GM12874 (cell line): ENCODE results near the gene MAGEA12.
"Not testable (repeated sequence)": the region's sequence is repeated elsewhere in the genome, so short reads cannot be mapped to it uniquely, and the experiment has no call there.

Experiments
- CTCF ChIP-seq: IDR thresholded peaks from 2 replicates; pipeline ENCODE4 v1.5.1; 2011; ENCODE audit warnings: low read depth, mild to moderate bottlenecking, control low read depth, low read length, moderate library complexity; ENCODE audit not compliant: insufficient read depth

MAGEA12 gene

DNA sequence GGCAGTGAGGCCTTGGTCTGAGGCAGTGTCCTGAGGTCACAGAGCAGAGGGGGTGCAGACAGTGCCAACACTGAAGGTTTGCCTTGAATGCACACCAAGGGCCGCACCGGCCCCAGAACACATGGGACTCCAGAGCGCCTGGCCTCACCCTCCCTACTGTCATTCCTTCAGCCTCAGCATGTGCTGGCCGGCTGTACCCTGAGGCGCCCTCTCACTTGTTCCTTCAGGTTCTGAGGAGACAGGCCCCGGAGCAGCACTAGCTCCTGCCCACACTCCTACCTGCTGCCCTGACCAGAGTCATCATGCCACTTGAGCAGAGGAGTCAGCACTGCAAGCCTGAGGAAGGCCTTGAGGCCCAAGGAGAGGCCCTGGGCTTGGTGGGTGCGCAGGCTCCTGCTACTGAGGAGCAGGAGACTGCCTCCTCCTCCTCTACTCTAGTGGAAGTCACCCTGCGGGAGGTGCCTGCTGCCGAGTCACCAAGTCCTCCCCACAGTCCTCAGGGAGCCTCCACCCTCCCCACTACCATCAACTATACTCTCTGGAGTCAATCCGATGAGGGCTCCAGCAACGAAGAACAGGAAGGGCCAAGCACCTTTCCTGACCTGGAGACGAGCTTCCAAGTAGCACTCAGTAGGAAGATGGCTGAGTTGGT lies 2.4 kb downstream of the MAGEA12 start:
- no peak for TF ChIP-seq CTCF

DNA sequence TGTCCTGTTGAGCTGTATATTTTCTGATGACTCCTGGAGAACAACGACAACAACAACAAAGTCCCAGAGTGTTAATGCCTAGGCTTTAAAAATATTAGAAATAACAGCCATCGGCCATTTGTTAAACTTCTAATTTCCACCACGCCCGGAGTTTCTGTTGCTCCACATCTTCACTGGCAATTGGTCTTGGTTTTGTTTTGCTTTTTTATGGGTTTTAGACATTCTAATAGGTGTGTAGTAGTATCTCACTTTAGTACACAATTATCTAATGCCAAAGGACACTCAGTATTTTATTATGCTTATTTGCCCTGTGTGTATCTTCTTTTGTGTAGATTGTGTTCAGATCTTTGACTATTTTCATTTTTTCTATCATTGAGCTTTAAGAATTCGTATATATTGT lies 5.0 kb downstream of the MAGEA12 start:
- no peak for TF ChIP-seq CTCF

DNA sequence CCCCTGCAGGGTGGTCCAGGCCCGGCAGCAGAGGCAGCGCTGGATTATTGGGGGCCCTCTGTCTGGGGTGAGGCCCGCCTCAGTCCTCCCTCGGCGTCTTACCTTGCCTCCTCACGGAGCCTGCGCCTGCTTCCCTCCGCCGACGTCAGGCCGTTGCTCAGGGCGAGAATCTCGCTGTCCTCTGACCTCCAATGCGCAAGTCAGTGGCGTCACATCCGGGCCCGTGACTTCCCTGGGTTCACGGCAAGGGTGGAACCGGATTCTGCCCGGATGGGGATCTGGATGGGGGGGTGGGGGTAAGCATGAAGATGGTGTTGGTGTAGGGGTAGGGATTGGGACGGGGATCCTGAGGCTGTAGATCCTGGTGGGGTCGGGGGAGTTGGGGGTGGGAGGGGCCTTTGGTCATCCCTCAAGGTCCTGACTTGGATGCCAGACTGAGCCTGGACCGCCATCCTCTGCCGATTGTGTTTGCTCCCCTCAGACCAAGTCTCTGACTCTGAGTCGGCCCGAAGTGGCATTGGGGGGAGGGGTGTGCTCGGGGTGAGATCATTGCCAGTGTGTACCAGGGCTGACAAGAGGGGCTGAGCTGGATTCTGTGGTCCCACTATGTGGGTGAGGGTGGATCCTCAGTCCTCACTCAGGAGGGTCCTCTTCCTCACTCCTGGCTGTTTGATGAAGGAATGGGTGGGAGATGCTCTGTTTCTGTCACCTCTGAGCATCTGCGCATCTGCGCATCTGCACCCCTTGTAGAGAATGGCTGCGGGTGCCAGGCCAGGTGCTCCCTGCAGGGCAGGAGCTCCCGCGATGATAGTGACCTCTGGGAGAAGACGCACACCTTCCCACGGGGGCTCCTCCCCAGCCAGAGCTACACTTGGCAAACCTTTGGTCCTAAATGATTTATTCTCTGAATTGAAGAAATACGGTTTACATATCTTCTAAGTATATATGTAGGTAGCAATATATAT lies 20.4 kb downstream of the MAGEA12 start, which contains the start of gene MAGEA2:
TSS of gene MAGEA2 (minus strand) at position 157 of the 965 bp plus-strand sequence. CDS start 2,479 bp downstream, outside the sequence.
- not testable (repeated sequence) for TF ChIP-seq CTCF

GRCh38 chrX:152758918-152759317 lies 25.4 kb downstream of the MAGEA12 start, which contains the start of gene CSAG3:
Gene CSAG3, plus strand, starts transcription at chrX:152759218.
- not testable (repeated sequence) for TF ChIP-seq CTCF

DNA sequence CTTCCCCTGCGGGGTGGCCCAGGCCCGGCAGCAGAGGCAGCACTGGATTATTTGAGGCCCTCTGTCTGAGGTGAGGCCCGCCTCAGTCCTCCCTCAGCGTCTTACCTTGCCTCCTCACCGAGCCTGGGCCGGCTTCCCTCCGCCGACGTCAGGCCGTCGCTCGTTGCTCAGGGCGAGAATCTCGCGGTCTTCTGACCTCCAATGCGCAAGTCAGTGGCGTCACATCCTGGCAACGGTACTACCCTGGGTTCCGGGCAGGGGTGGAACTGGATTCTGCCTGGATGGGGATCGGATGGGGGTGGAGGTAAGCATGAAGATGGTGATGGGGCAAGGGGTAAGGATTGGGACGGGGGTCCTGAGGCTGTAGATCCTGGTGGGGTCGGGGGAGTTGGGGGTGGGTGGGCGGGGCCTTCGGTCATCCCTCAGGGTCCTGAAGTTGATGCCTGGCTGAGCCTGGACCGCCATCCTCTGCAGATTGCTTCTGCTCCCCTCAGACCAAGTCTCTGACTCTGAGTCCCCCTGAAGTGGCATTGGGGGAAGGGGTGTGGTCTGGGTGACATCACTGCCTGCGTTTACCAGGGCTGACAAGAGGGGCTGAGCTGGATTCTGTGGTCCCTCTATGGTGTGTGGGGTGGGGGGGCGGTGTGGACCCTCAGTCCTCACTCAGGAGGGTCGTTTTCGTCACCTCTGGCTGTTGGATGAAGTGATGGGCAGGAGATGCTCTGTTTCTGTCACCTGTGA lies 36.2 kb downstream of the MAGEA12 start, which contains the start of gene MAGEA6:
TSS of gene MAGEA6 (minus strand) at position 141 of the 741 bp plus-strand sequence. CDS start 2,039 bp downstream, outside the sequence.
- not testable (repeated sequence) for TF ChIP-seq CTCF
